Measurements from ENCODE around the gene EXOC4.

Gene EXOC4

GRCh38 chr7:133536450-133536849, 283.6 kb downstream of the EXOC4 start:
- no peak for DNase-seq (ENCODE audit: low read depth in 2 of 2)

GRCh38 chr7:133539016-133539415, 286.1 kb downstream of the EXOC4 start:
- DNase-seq (ENCODE audit: low read depth in 2 of 2) = no peak

DNA sequence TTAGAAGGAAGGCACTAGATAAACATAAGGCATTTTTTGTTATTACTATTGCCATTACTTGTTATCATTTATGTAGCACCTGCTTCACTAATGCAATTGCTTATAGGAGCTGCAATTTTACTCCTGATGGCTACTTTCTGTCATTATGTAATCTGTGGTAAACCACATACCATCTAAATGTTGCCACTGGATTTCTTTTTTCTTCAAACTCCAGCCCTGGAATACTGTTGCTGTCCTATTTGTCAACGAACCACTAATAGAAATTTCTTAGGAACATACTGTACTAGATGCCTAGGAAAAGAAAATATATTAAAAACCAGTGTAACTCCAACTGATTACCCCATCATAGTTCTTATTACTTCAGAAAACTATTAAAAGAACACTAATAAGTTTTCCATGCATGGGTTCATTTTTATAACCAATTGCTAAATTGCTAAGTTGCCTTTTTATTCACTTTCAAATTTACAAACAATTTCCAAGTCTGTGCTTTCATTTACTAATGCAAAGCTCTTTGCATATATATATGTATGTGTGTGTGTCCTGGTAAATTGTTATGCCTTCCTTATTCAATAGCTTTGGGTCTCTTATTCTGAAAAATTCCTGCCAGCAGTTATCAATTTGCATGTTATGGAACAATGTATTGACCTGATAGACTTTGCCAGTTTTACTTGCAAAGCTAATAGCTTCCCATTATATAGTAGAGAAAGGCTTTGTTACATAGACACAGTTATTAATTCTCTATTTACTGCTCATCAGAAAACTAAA, 287.4 kb downstream of the EXOC4 start:
- DNase-seq (ENCODE audit: low read depth in 2 of 2) = no peak

- DNase-seq (ENCODE audit: low read depth in 2 of 2) = no peak
These were observed 289.4 kb downstream of the EXOC4 start for GRCh38 chr7:133542209-133542780.

GRCh38 chr7:133543657-133544056, 290.8 kb downstream of the EXOC4 start:
- DNase-seq (ENCODE audit: low read depth in 2 of 2) = no peak

DNA sequence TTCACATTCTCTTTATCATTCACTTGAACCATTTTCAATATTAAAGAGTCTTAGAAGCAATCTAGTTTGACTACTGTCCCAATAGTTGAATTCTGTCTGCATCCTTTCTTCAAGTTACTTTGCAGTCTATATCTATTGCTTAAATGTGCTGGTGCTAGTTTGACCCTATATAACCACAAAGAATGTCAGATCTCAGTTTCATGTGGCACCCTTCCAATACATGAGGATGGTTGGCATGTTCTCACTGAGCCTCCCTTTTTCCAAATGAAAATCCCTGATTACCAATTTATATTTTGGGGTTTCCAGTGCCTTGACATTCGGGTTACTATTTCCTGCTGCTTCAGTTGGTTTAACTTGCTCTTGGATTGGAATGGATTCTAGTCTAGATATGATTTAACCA, 292.7 kb downstream of the EXOC4 start:
- DNase-seq (ENCODE audit: low read depth in 2 of 2) = no peak

- no peak for DNase-seq (ENCODE audit: low read depth in 2 of 2)
These were observed 295.1 kb downstream of the EXOC4 start for GRCh38 chr7:133547981-133548380.

GRCh38 chr7:133549633-133550032, 296.8 kb downstream of the EXOC4 start:
- DNase-seq (ENCODE audit: low read depth in 2 of 2) = no peak

DNA sequence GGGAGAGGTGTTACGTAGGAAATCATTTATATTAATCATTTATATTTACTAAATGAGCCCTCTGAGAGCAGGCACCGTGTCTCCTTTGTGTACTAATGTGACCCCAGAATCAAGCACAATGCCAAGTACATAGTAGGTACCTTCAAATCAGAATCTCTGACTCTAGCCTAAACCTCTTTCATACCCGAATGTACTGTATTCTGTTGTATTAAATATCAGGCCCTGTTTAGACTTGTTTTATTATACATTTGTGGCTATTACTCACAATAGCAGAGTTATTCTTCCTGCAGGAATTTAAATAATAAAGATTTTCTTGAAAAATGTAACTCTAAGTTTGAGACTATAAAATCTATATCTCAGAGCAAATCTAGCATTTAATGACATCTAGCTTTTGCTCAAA, 297.3 kb downstream of the EXOC4 start:
- DNase-seq (ENCODE audit: low read depth in 2 of 2) = no peak

- no peak for DNase-seq (ENCODE audit: low read depth in 2 of 2)
These were observed 297.9 kb downstream of the EXOC4 start for GRCh38 chr7:133550811-133551210.

DNA sequence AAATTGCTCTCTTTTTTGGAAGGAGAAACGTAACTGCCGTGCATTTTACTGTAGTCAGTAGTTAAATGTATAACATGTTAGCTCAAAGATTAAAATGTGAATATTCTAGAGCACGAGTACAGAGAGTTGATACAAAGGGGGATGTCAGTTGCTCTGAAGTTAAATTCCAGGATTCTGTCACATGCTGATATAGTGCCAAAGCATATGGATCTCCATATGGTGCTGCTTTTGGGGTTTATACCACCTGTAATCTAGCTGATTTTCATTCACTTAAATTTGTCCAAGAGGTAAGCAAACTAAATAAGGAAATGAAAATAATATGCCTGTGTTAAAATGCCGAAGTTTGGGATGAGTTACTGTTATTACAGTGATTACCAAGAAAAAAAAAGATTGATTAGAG, 298.6 kb downstream of the EXOC4 start:
- DNase-seq (ENCODE audit: low read depth in 2 of 2) = no peak

GRCh38 chr7:133552079-133552478, 299.2 kb downstream of the EXOC4 start:
- no peak for DNase-seq (ENCODE audit: low read depth in 2 of 2)

GRCh38 chr7:133554330-133554729, 301.5 kb downstream of the EXOC4 start:
- DNase-seq (ENCODE audit: low read depth in 2 of 2) = no peak

- no peak for DNase-seq (ENCODE audit: low read depth in 2 of 2)
These were observed 303.2 kb downstream of the EXOC4 start for GRCh38 chr7:133556048-133556447.

- DNase-seq (ENCODE audit: low read depth in 2 of 2) = no peak
These were observed 303.7 kb downstream of the EXOC4 start for GRCh38 chr7:133556553-133556952.

GRCh38 chr7:133560900-133561299, 308.0 kb downstream of the EXOC4 start:
- DNase-seq (ENCODE audit: low read depth in 2 of 2) = no peak

GRCh38 chr7:133561396-133561795, 308.5 kb downstream of the EXOC4 start:
- DNase-seq (ENCODE audit: low read depth in 2 of 2) = no peak

- DNase-seq (ENCODE audit: low read depth in 2 of 2) = peak in 1 of 2 experiments; percentile 47
These were observed 309.7 kb downstream of the EXOC4 start for GRCh38 chr7:133562621-133563020.

DNA sequence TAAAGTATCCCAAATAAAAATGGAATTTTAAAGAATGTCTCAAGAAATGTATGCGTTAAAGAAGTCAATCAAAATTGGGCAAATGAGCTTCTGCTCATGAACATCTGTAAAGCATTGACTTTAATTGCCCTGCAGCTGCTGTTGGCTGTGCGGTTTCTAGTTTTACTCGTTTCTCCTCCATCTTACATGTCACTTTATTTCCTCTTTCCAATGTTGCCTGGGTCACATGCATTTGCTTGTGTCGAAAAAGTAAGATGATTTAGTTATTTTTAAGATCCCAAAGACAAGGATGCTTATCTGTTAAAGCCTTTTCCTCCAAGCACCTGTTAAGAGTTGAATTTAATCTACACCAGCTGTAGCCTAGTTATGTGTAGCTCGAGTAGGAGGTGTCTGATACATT, 310.4 kb downstream of the EXOC4 start:
- DNase-seq (ENCODE audit: low read depth in 2 of 2) = no peak

DNA sequence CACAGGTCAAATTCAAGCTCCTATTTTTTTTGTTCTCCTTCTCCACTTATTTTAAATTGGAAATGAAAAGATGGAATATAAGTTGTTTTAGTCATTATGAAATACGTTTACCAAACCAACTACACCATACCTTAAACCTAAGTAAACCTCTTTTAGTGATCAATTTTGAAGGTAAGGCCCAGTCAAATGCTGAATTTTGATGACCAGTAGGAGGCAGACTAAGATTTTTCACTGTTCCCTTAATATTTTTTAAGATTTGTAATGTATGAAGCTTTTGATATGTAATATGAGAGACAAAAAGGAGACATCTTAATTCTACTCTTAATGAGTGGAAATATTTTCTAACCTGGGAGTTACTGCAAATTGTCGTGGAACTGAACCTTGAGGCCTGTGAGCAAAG, 311.6 kb downstream of the EXOC4 start:
- no peak for DNase-seq (ENCODE audit: low read depth in 2 of 2)

DNA sequence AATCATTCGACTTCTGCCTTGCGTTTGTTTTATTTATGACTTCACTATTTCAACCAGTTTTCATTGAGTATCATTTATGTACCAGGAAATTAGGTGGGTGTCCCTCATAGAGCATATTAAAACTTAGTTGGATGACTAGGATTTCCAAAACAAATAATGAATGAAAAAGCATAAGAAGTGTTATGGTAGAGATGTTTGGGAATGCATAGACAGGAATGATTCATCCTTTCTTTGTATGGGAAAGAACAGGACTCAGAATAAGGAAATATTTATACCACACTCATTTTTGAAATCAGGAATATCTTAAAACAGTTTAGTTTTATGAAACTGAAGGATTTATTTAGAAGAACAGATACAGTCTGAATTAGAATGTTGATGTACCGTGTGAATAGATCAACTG, 315.7 kb downstream of the EXOC4 start:
- DNase-seq (ENCODE audit: low read depth in 2 of 2) = no peak

- no peak for DNase-seq (ENCODE audit: low read depth in 2 of 2)
These were observed 317.4 kb downstream of the EXOC4 start for GRCh38 chr7:133570321-133570720.

DNA sequence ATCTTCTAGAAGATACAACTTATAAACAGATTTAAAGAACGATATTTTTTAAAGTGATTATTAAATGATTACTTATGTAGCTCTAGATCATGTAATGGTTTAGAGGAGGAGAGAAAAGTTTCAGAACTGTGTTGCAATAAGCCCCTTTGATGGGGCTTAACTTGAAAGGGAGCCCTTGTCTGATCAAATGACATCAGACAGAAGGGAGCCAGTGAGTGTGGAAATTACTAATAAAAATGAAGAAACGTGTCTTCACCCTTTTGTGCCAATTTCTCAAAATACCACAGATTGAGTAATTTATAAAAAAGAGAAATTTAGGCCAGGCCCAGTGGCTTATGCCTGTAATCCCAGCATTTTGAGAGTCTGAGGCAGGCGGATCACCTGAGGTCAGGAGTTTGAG, 318.2 kb downstream of the EXOC4 start:
- no peak for DNase-seq (ENCODE audit: low read depth in 2 of 2)

DNA sequence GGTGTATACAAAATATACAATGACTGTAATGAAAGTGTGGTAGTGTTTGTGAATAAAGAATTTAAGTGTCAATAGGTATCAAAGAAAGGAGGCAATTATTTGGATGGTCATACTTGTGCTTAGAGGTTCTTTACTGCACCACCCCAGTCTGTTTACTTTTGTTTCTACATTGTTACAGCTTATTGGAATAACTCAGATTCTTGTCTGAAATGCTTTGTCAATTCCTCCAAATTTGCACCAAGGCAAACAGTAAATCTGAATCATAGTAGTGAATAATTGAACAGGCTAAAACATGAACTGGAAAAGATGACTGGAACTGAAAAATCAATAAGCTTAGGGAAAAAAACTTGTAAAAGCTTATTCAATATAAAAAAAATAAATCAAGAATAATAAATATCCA, 319.2 kb downstream of the EXOC4 start:
- DNase-seq (ENCODE audit: low read depth in 2 of 2) = no peak
